ENCODE data around the gene SPHK1. TPM values are rescaled to one million over a fixed set of nuclear protein-coding genes. Genes with fewer than 3 reads are reported as not detected.

The SPHK1 gene
- total RNA-seq, 1 experiment from 2014 or later = 41.2 TPM

DNA sequence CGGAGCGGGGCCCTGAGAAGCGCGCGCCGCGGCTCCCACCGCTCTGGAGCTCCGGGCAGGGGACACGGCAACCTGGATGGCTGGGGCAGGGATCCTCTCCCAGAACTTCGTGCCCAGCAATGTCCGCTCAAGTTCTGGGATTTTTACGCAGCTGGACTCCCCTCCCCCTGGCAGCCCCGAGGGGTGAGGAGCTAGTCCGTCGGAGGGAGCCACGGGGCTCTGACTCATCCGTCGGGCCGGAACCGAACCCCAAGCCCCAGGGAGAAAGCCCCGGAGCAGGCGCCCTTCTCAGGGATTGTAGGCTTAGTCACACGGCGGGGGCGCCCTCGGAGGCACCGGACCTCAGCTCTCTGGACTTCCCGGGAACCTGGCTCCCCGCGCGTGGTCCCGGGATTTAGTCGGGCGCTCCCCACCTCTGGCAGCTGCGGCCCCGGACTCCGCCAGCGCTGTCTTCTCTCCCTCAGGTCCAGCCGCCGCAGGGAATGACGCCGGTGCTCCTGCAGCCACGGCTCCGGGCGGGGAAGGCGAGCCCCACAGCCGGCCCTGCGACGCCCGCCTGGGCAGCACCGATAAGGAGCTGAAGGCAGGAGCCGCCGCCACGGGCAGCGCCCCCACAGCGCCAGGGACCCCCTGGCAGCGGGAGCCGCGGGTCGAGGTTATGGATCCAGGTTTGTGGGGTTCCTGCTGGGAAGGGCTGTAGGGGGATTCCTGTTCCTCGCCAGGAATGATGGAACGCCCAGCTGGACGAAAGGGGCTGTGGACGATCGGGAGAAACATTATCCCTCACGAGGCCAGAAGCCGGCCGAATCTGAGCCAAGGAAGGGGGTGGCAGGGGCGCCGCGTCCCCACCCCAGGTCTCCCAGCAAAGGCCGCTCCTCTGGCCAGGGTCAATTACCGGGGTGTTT lies 830 bp downstream of the SPHK1 start:
- peak; percentile 82 for DNase-seq (ENCODE audit: low read depth)

DNA sequence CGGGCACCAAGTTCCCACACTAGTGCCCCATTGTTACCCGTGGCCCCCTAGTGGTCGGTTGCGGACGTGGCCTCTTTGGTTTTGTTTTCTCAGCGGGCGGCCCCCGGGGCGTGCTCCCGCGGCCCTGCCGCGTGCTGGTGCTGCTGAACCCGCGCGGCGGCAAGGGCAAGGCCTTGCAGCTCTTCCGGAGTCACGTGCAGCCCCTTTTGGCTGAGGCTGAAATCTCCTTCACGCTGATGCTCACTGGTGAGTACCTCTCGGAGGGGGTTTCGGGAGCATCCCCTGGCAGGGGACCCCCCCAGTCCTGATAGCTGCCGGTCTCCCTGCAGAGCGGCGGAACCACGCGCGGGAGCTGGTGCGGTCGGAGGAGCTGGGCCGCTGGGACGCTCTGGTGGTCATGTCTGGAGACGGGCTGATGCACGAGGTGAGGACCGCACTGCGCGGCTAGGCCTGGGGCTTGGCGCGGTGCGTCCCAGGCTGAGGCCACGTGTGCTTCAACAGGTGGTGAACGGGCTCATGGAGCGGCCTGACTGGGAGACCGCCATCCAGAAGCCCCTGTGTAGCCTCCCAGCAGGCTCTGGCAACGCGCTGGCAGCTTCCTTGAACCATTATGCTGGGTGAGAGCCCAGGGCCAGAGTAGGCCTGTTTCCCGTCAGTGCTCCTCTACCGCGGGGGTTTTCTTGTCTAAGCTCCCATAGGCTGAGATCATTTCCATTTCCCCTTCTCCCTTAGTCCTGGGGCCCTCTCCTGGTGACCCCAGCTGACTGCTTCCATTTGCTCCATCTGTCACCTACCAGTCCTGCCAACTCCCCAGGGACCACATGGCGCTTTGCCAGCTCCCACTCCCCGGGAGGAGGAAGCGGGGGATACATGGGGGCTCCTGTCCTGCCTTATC lies 1.7 kb downstream of the SPHK1 start:
- peak; percentile 82 for DNase-seq (ENCODE audit: low read depth)

DNA sequence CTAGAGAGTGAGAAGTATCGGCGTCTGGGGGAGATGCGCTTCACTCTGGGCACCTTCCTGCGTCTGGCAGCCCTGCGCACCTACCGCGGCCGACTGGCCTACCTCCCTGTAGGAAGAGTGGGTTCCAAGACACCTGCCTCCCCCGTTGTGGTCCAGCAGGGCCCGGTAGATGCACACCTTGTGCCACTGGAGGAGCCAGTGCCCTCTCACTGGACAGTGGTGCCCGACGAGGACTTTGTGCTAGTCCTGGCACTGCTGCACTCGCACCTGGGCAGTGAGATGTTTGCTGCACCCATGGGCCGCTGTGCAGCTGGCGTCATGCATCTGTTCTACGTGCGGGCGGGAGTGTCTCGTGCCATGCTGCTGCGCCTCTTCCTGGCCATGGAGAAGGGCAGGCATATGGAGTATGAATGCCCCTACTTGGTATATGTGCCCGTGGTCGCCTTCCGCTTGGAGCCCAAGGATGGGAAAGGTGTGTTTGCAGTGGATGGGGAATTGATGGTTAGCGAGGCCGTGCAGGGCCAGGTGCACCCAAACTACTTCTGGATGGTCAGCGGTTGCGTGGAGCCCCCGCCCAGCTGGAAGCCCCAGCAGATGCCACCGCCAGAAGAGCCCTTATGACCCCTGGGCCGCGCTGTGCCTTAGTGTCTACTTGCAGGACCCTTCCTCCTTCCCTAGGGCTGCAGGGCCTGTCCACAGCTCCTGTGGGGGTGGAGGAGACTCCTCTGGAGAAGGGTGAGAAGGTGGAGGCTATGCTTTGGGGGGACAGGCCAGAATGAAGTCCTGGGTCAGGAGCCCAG lies 2.8 kb downstream of the SPHK1 start:
- DNase-seq (ENCODE audit: low read depth) = no peak

DNA sequence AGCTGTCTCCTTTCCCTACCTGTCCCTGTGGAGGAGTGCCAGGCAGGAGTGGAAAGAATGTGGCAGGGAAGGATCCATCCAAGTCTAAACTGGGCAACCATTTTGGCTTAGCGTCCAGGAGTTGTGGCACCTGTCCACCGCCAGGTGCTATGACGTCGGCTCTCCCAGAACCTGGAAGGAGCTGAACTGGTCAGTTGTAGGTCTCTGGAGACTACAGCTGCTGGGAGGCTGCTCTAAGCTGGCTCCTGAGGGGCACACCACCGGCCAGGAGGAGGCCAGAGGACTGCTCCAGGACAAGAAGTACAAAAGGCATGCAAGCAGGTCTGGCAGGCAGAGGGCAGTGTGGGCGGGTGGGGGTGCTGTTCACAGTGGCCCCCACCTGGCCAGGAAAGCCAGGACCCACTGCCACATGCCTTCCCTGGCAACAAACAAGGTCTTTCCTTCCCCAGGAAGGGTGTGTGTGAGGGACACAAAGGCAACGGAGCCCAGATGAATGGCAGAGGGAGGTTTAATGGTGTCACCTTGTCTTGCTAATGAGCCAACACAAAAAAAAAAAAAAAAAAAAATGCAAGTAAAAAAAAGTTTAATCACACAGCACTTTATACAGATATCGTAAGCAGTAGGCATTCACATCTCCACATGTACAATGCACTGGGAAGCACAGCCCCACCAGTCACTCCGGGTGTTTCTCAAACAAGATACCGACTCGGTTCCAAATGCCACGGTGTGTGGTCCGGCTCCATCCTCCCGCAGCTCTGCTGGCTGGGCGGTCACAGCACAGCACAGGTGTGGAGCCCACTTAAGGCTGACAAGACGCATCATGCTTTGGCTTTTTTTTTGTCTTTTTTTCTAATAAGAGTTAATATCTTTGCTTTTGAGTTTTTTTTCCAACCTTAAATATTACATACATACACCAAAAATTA lies 4.8 kb downstream of the SPHK1 start:
- no peak for DNase-seq (ENCODE audit: low read depth)

DNA sequence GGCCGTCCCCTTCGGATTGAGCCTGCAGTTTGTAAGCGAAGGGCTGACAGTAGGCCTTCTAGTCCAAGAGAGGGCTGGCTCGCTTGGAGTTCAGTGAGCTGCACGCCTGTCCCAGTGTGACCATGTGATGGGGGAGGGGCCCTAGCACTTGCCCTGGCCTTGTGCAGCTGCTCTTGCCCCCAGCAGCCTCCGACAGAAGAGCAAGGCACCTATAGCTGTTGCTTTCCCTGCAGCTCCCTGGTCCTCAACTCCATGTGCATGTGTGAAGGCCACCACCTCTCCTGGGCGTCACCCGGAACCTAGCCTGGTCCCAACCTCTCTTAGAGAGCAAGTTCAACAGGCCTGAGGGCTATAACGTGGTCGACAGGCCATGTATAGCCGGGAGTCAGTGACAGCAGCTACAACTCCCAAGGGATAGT lies 5.6 kb downstream of the SPHK1 start:
- DNase-seq (ENCODE audit: low read depth) = no peak

DNA sequence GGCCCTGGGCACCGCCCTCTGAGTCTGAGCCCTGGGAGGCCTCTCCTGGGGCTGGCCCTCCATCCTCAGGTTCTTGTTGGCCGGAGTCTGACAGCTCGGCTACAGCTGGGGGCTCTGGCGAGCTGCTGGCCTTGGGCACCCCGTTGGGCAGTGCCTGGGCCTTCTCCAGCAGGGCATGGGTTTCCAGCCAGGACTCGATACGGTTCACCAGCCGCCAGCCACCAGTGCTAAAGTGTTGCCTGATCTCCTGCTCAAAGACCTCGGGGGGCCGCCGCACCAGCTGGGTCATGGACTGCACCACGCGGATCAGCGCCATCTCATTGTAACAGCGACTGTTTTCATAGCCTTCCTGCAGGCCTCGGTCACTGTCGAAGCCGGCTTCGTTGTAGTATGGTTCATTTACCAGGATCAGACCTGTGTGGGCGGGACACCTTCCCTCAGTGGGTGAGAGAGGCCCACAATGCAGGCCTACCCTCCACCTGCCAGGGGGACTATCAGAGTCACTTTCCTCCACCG lies 6.8 kb downstream of the SPHK1 start:
- no peak for DNase-seq (ENCODE audit: low read depth)

DNA sequence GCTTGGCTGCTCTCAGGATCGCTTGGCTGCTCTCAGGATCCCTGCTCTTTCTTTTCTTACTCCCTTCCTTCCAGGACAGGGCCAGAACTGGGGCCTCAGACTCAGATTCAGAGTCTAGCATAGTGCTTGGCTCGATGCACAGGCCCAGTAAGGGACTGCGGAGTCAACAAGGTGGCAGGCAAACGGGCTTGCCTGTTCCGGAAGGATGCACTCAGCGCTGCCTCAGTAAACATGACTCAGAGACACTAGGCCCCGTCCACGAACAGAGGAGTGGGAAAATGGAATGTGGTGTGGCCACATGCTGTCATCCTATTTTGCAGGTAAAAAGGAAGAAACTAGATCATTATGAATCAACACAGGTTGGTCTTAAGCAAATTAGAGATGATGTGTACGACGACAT lies 9.8 kb downstream of the SPHK1 start:
- DNase-seq (ENCODE audit: low read depth) = no peak

DNA sequence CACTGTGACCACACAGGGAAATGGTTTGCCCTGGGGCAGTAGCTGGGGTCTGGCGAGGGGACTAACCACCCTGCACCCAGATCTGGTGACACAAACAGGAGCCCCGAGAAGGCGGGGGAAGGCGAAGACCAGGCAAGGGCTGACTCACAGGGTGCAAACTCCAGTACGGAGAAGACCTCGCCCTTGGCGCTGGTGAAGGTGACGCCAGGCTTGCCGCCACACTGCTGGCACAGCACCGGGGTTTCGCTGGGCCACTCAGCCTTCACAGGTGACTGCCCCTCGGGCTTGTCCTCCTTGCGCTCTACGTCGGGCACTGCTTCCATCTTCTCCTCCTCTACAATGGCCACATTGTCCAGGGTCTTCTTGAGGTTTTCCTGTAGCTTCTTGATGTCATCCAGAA lies 11.6 kb downstream of the SPHK1 start:
- no peak for DNase-seq (ENCODE audit: low read depth)

DNA sequence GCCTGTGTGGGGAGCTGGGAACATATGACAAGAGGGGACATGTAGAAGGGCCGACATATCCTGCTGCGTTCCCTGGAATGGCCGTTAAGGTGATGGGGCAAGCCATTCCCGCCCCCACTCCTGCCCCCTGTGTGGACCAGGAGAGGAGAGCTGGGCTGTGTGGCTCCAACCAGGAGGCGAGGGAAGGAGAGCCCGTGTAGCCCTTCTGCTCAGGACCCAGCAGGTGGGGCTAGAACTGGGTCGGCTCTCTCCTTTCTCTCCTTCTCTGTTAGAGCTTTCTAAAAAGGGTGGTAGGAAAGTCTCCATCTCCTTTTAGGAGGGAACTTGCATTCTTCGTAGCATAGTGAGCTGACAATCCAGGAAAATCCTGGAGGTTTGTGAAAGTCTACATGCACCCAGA lies 12.8 kb downstream of the SPHK1 start:
- DNase-seq (ENCODE audit: low read depth) = no peak

DNA sequence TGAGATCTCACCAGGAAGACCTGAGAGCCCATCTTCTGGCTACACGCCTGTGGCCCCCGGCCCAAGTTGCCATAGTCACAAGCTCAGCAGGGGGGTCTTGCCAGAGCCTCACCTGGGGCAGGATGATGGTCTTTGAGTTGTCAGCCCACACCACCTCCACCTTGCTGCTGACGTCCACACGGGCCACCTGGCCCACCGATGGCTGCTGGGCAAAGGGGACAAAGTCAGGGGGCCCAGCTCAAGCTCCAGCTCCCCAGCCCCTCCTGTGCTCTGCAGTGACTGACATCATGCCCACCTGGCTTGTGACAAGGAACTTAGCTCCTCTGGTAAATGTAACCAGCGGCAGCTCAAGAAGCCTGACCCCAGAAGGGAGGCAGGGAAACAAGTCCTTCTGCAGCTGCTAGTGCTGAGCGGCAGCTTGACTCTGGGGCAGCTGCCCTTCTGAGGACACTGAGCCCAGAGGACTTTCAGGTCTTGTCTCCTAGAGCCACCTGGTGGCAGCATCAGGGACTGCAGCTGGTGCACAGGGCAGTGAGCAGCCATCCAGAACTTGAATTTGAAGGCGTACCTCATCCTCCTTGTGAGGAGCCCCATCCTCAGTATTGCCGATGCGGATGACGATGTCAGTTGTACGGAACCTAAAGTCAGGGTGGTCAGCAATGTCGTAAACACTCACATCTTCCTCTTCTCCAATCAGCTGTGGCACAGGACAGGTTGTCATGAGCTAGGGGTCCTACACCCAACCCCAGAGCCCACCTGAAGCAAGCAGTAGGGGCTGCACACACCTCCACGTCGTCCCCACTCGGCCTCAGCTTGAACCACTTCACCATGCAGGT lies 13.5 kb downstream of the SPHK1 start:
- DNase-seq (ENCODE audit: low read depth) = peak; percentile 80

DNA sequence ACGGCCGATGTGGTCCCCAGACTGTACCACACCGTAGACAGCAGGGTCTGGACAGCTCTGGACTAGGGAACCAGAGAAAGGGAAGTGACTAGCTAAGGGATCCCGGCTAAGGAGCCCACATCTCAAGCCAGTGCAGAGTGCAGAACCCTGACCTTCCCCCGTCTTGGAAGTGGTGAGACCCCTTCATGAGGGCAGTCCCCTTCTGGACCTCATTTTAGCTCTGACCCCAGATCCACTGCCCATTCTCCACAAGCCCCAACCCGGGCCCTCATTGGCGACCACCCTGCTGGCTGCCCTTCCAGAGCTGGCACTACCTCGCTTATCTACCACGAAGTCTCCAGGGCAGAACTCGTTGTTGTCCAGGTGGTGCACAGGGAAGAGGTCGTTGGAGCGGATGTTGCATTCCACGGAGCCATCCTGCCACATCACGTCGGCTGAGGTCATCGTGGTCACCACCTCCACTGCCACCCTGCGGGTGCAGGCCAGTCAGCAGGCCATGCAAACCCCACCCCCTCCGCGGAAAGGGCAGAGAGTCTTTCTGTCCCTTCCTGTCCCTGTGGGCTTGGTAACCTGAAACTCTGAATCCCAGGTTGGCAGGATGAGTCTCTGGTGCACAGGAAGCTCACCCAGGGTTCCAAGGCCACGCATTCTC lies 14.2 kb downstream of the SPHK1 start:
- DNase-seq (ENCODE audit: low read depth) = peak; percentile 85

DNA sequence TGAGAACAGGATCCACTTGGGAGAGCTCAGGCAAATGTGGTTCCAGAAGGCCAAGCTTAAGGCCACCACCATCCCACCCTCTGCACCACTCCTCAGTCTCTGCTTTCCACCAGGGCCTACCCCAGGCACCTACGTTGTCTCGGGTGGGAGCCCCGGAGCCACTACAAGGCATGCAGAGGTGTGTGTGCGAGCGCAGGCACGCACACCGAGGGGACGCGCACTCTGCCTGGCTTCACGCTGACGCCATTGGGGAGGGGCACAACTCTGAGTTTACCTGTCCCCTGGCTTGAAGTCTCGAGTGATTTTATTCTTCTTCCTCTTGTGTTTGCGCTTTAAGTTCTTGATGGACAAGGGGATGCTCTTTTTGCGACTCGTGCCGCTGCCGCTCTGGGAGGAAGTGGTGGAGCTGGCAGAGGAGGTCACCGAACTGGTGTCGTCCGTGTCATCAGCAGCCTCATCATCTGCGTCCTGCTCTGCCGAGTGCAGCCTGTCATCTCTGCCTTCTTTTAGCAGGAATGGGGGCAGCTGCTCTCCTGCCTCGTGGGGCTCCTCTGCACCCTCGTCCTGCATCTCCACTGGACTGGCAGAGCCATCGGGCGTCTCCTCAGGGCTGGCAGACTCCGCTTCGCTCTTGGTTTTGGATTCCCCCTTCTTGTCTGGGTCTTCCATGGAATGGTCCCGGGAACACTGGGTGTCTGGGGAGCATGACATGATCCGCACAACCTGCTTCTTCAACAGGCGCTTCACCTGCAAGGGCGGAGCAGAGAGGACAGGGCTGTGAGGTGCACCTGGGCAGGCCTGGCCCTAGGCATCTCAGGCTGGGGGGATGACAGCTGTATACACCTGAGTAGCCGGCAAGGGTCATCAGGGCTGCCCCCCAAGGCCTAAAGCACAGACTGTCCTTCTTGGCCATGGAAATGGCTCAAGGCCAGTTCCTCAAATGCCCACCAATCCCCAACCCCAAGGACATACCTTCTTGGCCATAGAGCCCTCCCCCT lies 15.1 kb downstream of the SPHK1 start:
- DNase-seq (ENCODE audit: low read depth) = no peak

DNA sequence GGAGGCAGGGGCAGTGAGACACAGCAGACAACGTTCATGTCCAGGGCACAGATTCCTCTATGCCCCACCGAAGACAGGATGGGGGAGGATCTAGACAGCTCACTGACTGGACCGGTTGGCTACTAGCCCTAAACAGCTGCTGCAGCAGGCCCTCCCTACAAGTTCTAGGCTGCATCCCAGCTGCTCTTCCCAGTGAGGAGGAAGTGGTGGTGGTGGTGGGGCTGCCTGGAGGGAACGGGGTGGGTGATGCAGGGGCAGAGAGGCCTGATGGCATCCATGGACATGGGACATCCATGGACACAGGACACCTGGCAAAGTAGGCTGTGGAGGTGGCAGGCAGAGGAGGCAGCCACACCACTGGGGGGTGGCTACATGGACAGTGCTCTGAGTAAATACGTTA lies 18.3 kb downstream of the SPHK1 start:
- no peak for DNase-seq (ENCODE audit: low read depth)

DNA sequence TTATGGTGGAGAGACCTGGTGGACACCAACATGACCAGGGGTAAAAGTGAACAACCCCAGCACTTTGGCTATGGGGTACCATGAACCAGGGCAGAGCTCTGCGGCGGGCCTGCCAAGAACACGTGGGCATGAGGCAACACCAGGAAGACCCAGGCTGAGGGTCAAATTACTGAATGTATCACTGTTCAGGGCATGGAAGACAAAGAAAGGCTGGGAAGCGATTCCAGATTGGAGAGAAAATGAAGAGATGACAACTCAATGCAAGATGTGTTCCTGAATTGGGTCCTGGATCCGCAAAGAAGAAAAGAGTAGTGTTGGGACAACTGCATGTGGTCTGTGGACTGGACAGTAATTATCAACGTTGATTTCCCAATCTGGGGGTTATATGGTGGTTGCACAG lies 19.8 kb downstream of the SPHK1 start:
- DNase-seq (ENCODE audit: low read depth) = no peak

DNA sequence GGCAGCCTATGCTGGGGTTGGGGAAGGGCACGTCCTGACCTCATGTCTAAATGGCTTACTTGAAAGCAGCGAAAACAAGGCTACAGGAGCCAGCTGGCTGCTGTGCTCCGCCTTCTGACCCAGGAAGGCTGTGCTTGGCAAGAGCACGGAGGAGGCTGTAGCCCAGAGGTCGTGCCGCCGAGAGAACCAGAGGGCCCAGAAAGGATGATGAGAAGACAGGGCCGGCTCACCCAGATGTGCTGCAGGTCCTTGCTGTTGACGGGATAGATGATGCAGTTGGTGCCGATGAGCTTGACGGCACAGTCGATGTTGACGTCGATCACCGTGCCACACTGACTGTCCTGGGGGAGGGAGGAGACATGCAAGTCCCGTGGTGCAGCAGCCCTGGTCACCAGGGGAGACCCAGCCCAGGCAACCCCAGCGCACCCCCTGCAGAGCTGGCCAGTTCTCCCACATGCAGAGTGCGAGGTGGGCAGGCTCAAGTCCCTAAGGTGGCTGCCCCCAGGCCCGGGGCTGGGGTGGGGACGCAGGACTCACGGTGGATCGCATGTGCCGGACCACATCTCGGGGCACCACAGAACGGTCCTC lies 20.7 kb downstream of the SPHK1 start:
- no peak for DNase-seq (ENCODE audit: low read depth)

DNA sequence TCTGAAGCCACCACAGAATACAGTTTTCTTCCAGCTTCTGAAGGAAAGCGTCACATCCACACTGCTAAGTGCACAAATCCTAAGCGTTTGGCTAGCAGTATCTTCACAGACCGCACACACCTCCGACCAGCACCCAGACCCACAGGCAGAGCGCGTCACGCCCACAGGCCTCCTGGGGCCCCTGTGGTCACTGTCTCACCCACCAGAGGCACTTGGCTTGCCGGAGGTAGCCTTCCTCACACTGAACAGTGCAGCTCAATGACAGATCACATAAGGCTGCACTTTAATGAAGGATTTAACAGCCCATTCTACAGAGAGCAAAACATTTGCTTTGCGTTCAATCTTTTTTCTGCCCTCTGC lies 21.2 kb downstream of the SPHK1 start:
- no peak for DNase-seq (ENCODE audit: low read depth)

DNA sequence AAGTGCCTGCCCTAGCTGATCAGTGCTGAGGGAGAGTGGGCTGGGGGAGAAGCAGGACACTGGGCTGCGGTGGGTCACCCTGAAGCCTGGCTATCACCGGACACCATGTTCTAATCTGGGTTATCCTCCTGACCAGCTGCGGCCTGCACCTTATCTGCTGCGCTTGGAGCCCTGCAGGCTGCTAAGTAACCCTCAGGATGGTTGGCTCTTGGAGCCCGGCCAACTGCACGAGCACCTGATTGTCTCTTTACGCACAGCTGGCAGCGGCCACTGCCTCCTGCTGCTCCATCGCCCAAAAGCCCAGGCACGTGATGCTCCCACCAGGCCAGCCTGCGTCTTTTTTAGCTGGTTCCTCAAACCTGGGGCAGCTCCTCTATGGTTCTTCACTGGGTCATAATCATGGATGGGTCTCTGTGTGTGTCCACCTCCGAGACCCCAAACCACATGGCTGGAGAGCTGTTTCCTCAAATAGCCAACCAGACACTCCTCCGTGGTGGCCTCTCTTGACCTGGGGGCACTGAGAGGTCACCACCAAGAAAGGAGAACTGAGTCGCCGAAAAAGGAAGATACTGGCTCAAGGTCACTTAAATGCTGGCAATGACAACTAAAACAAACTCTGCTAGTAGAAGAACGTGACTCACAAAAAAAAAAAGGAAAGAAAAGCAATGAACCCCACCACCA lies 21.7 kb downstream of the SPHK1 start:
- no peak for DNase-seq (ENCODE audit: low read depth)

Data from M059J (cell line).